GM18870 (cell line): ENCODE results near the gene MX2.

Source experiments
- ATAC-seq: cut with Tn5 transposase; IDR thresholded peaks from one replicate; pipeline ENCODE4 v1.9.1; 2021; ENCODE audit warnings: moderate library complexity; ENCODE audit not compliant: unreplicated experiment

Gene MX2

GRCh38 chr21:41432562-41433460 is 71.0 kb downstream of the MX2 start:
- ATAC-seq: no peak

GRCh38 chr21:41433566-41433965 is 71.7 kb downstream of the MX2 start:
- no peak for ATAC-seq

GRCh38 chr21:41435706-41436105 is 73.9 kb downstream of the MX2 start:
- ATAC-seq: no peak

- no peak for ATAC-seq
Measured at GRCh38 chr21:41437729-41438128, 75.9 kb downstream of the MX2 start.

- ATAC-seq: no peak
Measured at GRCh38 chr21:41438425-41439113, 76.7 kb downstream of the MX2 start.

- ATAC-seq: no peak
Measured at GRCh38 chr21:41439248-41439647, 77.4 kb downstream of the MX2 start.

- no peak for ATAC-seq
Measured at GRCh38 chr21:41441546-41441945, 79.7 kb downstream of the MX2 start.

GRCh38 chr21:41442481-41443186 is 80.8 kb downstream of the MX2 start:
- no peak for ATAC-seq

GRCh38 chr21:41443562-41443961 is 81.7 kb downstream of the MX2 start:
- ATAC-seq: no peak

GRCh38 chr21:41444703-41445464 is 83.1 kb downstream of the MX2 start:
- ATAC-seq: no peak

GRCh38 chr21:41445465-41445862 is 83.6 kb downstream of the MX2 start:
- ATAC-seq: no peak

- ATAC-seq: no peak
Measured at GRCh38 chr21:41446586-41446985, 84.8 kb downstream of the MX2 start.

GRCh38 chr21:41447356-41447755 is 85.5 kb downstream of the MX2 start:
- no peak for ATAC-seq

- ATAC-seq: no peak
Measured at GRCh38 chr21:41449613-41450012, 87.8 kb downstream of the MX2 start.

- ATAC-seq: no peak
Measured at GRCh38 chr21:41451753-41452676, 90.2 kb downstream of the MX2 start.

GRCh38 chr21:41453198-41453597 is 91.4 kb downstream of the MX2 start:
- no peak for ATAC-seq

GRCh38 chr21:41453761-41454160 is 91.9 kb downstream of the MX2 start:
- ATAC-seq: no peak

- ATAC-seq: no peak
Measured at GRCh38 chr21:41458121-41458520, 96.3 kb downstream of the MX2 start.

- no peak for ATAC-seq
Measured at GRCh38 chr21:41458559-41458958, 96.7 kb downstream of the MX2 start.
